VCaP (cell line): Measurements from ENCODE around the gene GPX4.

Experiments used
- H3K27ac ChIP-seq: fragments of 450-650 bp; 2 replicates; pipeline ENCODE4 v1.5.1; 2017
- CTCF ChIP-seq: fragments of 450-650 bp; conservative IDR thresholded peaks from 2 replicates; pipeline ENCODE4 v1.5.1; 2017; ENCODE audit warnings: mild to moderate bottlenecking, moderate library complexity

GPX4 gene

GRCh38 chr19:1093811-1094553, 9.8 kb upstream of the GPX4 start:
- no peak for TF ChIP-seq CTCF
- peak overlapping the region; percentile 83; the same call in 1 of the 2 replicates for H3K27ac ChIP-seq

GRCh38 chr19:1094655-1094977, 9.2 kb upstream of the GPX4 start:
- H3K27ac ChIP-seq, result peak overlapping the region; percentile 83

GRCh38 chr19:1094978-1095701, 8.7 kb upstream of the GPX4 start, which contains the start of gene POLR2E:
Gene POLR2E, minus strand, starts transcription at chr19:1095375. Its CDS starts 60 bp downstream, at chr19:1095315.
- peak within 1 kb of the TSS; percentile 83 for H3K27ac ChIP-seq
- no peak for TF ChIP-seq CTCF

More at GRCh38 chr19:1094655-1094977, 9.2 kb upstream of the GPX4 start:
- no peak for TF ChIP-seq CTCF

- H3K27ac ChIP-seq, result peak overlapping the region; percentile 56
- no peak for TF ChIP-seq CTCF
Observed at GRCh38 chr19:1097810-1098176, 6.0 kb upstream of the GPX4 start.

GRCh38 chr19:1098177-1099051, 5.4 kb upstream of the GPX4 start:
- TF ChIP-seq CTCF, result no peak
- peak overlapping the region; percentile 56 for H3K27ac ChIP-seq

- no peak for TF ChIP-seq CTCF
- no peak overlapping the region for H3K27ac ChIP-seq
Observed at GRCh38 chr19:1101337-1101698, 2.5 kb upstream of the GPX4 start.
